NCI-H146 (cell line): ENCODE results near the gene SPIC.
"Not testable (repeated sequence)": the region's sequence is repeated elsewhere in the genome, so short reads cannot be mapped to it uniquely, and the experiment has no call there.

Source experiments
- DNase-seq: peaks from one replicate; lab custom pipeline; 2025; lab: John Stamatoyannopoulos, UW

Gene SPIC

GRCh38 chr12:101474711-101475386 lies at the start of gene SPIC:
TSS of gene SPIC (plus strand) at chr12:101475336. CDS start at chr12:101476905, 1,569 bp downstream.
- DNase-seq = no peak

DNA sequence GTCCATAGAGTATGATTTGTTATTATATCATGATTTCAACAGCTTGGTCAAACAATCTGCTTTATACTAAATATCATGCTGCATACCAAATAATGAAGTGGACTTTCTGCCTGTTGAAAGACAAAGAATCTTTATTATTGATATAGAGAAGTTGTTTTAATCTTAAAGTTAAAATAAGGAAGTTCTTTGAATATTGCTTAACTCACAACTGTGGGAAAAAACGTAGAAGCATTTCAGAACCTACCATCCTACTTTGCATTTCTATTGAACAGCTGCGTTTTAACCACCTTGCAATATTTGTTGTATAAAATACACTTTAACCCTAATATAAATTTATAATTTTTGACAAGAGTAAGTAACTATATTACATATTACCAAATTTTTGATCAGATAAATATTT lies 44.7 kb upstream of the SPIC start:
- no peak for DNase-seq

GRCh38 chr12:101436136-101436535 lies 39.0 kb upstream of the SPIC start:
- DNase-seq = no peak

GRCh38 chr12:101439236-101439635 lies 35.9 kb upstream of the SPIC start:
- no peak for DNase-seq

DNA sequence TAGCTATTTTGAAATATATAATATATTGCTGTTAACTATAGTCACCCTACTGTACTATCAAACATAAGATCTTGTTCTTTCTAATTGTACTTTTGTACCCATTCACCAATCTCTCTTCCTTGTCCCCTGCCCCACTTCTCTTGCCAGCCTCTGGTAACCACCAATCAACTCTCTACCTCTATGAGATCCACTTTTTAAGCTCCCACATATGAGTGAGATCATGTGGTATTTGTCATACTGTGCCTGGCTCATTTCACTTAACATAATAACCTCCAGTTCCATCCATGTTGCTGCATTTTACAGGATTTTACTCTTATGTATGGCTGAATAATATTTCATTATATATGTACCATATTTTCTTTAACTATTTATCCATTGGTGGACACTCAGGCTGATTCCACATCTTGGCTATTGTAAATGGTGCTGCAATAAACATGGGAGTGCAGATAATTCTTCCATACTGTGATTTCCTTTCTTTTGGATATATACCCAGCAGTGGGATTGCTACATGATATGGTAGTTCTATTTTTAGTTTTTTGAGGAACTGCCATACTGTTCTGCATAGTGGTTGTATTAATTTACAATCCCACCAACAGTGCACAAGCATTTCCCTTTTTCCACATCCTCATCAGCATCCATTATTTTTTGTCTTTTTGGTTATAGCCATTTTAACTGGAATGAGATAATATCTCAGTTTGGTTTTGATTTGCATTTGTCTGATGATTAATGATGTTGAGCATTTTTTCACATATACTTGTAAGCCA lies 33.5 kb upstream of the SPIC start:
- no peak for DNase-seq

DNA sequence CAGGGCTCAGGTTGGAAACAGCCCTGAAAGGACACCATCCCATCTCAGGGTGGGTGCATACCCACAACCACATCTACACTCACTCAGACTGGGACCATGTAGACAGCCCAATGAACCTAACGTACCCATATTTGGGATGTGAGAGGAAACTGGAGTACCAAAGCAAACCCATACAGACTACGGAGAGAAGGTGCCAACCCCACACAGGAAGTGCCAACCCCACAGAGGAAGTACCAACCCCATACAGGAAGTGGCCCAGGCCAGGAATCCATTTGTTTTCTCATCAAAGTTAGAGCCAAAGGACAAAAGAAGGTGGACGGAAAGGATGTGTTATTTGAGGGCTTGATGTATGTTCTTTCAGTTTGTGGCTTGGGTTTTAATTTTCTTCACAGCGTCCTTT lies 19.5 kb upstream of the SPIC start:
- DNase-seq = no peak

GRCh38 chr12:101459642-101460346 lies 15.3 kb upstream of the SPIC start:
- DNase-seq = no peak

GRCh38 chr12:101468948-101469347 lies 6.2 kb upstream of the SPIC start:
- no peak for DNase-seq

DNA sequence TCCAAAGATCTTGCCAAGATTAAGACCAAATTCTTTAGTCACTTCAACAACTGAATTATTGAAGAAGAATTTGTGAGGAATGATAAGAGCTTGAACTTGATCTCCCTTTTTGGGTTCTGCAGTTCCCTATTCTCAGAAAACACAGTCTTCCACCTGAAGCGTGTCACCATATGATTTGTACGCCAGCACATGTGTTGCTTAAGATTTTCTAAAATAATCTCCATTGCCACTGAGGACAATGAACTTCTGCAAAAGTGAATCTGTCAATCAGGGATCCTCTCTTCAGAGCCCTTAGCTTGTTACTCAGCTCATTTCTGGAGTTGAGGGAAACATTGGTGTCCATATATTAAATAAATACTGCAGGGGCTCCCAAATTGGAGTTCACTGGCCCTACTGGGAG lies 4.2 kb upstream of the SPIC start:
- DNase-seq = no peak

DNA sequence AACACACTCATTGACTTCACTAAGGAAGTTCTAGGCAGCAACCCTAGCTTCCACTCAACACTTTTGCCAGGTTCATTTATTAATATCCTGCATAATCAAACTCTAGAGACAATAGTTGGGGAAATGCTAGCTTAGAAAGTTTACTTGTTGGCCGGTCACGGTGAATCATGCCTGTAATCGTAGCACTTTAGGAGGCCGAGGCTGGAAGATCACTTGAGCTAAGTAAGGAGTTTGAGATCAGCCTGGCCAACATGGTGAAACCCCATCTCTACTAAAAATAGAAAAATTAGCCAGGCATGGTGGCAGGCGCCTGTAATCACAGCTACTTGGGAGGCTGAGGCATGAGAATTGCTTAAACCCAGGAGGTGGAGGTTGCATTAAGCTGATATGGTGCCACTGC lies 3.3 kb upstream of the SPIC start:
- DNase-seq = not testable (repeated sequence)

DNA sequence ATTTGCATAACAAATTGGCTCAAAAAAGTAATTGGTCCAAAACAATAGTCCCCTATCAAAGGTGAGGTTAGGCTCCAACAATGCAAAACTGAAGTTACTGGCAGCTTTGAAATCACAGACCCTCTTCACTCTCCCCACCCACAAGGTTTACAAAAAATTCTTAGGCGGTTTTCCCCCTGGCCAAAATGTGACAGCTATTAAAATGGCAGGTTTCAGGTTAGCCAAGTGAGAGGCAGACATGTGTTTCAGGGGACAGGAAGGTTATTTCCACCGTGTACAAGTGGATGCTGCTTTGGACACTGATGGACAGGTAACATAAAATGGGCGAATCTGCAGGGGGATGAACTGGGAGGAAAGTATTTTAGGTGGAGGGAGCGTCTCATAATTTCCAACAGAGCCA lies 888 bp upstream of the SPIC start:
- no peak for DNase-seq

- DNase-seq = no peak
Measured at GRCh38 chr12:101475751-101476305, 692 bp downstream of the SPIC start.

DNA sequence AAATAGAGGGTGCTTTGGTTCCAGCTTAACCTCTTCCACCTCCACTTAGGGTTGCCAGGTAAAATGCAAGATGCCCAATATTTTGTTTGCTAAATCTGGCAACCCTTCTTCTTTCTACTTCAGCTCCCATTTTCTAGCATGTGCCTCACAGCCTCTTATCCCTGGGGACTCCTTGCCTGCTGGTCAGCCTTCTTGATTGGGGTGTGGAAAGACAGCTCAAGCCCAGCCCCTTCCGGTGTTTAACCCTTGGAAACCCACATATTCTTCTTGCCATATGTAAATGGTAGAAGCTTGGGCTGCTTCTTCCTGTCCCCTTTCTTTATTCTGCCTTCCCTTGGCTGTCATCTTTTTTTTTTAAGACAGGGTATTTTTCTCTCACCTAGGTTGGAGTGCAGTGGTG lies 5.7 kb downstream of the SPIC start:
- DNase-seq = no peak

DNA sequence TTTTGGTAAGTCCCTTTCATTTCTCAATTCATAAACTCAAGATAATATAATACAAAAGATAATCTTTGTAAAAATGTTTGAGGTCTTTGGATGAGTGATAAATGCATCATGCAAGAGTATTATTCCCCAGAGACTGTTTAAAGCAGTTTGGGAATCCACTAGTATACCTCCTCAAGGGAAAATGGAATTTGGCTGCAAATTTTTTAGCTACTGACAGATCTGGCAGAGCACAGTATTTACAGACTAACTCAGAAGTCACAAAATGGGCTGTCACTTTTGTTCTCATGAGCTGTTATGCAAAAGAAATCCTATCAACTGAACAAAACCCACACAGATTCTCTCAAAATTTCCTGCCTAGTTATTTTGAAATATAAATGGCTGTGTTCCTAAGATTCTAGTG lies 9.9 kb downstream of the SPIC start:
- DNase-seq = no peak

- no peak for DNase-seq
Measured at GRCh38 chr12:101488469-101488868, 13.3 kb downstream of the SPIC start.

DNA sequence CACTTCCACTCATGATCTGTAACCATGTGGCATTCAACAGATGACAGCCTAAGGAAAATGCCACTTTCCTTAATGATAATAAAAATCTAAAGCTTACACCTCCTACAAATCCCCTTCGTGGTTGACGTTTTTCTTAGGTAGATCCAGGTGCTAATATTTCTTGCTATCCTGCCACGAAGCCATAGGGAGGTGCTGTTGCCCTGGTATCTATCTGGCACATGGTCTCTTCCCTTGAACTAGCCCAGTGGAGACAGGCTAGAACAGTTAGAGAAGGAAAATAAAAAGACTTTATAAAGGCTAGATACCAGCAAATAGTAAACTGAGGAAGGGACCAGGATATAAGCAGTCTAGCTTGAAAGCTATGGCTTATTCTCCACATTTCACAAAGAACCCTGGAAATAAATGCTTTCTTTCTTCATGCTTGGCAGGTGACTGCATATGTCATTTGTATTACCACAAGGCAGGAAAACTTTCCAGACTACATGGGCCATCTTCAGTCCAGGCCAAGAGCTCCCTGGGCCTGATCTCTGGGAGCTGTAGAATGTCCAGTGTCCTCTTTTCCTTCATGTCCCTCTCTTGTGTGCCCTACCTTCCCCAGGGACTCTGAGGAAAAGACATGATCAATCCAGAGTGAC lies 15.3 kb downstream of the SPIC start:
- peak; percentile 1 for DNase-seq

DNA sequence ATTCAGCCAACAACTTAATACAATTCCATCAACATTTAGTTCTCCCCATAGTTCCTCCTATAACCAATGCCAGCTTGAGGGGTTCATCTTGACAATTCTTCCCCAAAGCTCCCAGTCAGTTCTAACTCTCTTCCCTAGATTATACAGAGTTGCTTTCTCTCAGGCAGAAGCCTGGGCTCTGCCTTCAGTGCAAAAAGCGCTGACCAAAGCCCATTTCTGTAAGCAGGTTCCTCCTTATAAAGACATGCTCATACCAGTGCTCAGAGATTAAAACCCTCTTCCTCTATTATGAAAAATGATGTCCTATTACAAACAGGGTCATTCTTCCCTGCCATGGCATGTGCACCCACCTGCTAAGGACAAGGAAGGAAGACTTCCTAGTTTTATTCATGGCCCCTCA lies 16.2 kb downstream of the SPIC start:
- DNase-seq = no peak

- DNase-seq = no peak
Measured at GRCh38 chr12:101493556-101493955, 18.4 kb downstream of the SPIC start.

GRCh38 chr12:101498252-101498651 lies 23.1 kb downstream of the SPIC start:
- no peak for DNase-seq

DNA sequence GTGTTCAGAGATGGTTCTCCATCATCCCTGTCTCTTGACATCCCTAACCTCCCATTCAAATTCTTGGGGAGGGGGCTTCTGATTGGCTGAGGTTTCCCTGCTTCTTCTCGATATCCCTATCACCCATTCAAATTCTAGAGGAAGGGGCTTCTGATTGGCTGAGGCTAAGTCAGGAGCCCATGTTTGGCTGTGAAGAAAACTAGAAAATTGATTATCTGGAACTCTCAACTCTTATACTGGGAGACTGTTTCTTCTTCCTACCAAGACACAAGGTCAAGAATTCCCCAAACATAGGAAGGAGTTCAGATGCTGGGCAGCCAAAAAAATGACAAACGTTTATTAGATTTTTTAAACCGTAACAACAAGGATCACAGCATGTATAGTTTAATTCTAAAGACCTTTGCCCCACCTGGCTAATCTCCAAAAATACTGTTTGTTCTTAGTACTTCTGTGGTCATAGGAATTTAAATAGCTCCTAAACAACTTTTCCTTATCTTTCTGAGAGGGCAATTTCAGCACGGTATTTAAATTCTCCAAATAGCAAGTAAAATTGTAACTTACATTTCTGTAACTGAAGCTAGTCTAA lies 26.4 kb downstream of the SPIC start:
- no peak for DNase-seq

GRCh38 chr12:101521136-101521535 lies 46.0 kb downstream of the SPIC start:
- DNase-seq = no peak

- no peak for DNase-seq
Measured at GRCh38 chr12:101527682-101528081, 52.5 kb downstream of the SPIC start.
